Retinal pigment epithelial cell (primary cell): Measurements from ENCODE around the gene TRIM40.

Experiments
- DNase-seq: peaks from one replicate; pipeline ENCODE4 v3.0.0-alpha.2; 2010; ENCODE audit warnings: low read depth
- H3K4me3 ChIP-seq: 2 replicates; pipeline ENCODE4 v1.5.1; 2011; ENCODE audit warnings: mild to moderate bottlenecking, low read length, control low read depth, moderate library complexity
- CTCF ChIP-seq: conservative IDR thresholded peaks from 2 replicates; pipeline ENCODE4 v1.5.1; 2011; ENCODE audit warnings: low read depth, low read length, control low read depth, inconsistent platforms

The TRIM40 gene

GRCh38 chr6:30143780-30144179, 7.8 kb downstream of the TRIM40 start:
- no peak for TF ChIP-seq CTCF
- no peak overlapping the region for H3K4me3 ChIP-seq
- DNase-seq = no peak

GRCh38 chr6:30144811-30145210, 8.9 kb downstream of the TRIM40 start:
- no peak overlapping the region for H3K4me3 ChIP-seq
- DNase-seq = no peak
- TF ChIP-seq CTCF = no peak

GRCh38 chr6:30145818-30146217, 9.9 kb downstream of the TRIM40 start:
- H3K4me3 ChIP-seq = no peak overlapping the region
- DNase-seq = no peak
- TF ChIP-seq CTCF = no peak

GRCh38 chr6:30147096-30147495, 11.2 kb downstream of the TRIM40 start:
- no peak for TF ChIP-seq CTCF
- no peak overlapping the region for H3K4me3 ChIP-seq
- no peak for DNase-seq

- DNase-seq = no peak
- no peak for TF ChIP-seq CTCF
- H3K4me3 ChIP-seq = no peak overlapping the region
These were observed 13.3 kb downstream of the TRIM40 start for GRCh38 chr6:30149234-30149633.

- no peak overlapping the region for H3K4me3 ChIP-seq
- no peak for TF ChIP-seq CTCF
- no peak for DNase-seq
These were observed 14.1 kb downstream of the TRIM40 start for GRCh38 chr6:30149858-30150550.

GRCh38 chr6:30150671-30151395, 14.9 kb downstream of the TRIM40 start:
- TF ChIP-seq CTCF = no peak
- no peak for DNase-seq
- no peak overlapping the region for H3K4me3 ChIP-seq
